HG02798 (cell line): Measurements from ENCODE around the gene GPR108.

Source experiments
- ATAC-seq: cut with Tn5 transposase; IDR thresholded peaks from one replicate; pipeline ENCODE4 v1.9.1; 2021; ENCODE audit warnings: mild to moderate bottlenecking; ENCODE audit not compliant: unreplicated experiment, poor library complexity

Gene GPR108

DNA sequence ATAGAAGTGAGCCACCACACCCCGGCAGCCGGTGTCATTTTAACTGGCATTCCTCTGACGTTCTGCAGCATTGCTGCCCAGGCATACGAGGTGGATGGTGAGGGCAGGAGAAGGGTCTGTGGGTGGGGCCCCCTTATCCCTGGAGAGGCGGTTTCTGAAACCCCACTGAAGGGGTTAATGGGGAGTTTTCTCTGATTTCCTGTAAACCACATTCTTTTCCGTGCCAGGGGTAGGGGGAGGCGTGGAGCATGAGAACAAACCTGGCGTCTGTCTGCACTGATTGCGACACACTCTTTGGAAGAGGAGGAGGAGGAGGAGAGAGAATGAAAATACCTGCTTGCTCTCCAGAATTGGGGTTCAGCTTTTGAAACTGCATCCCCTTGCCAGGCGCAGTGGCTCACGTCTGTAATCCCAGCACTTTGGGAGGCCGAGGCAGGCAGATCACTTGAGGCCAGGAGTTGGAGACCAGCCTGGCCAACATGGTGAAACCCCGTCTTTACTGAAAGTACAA lies 14.2 kb downstream of the GPR108 start:
- ATAC-seq = no peak

GRCh38 chr19:6721773-6722172 lies 15.6 kb downstream of the GPR108 start:
- ATAC-seq = no peak

DNA sequence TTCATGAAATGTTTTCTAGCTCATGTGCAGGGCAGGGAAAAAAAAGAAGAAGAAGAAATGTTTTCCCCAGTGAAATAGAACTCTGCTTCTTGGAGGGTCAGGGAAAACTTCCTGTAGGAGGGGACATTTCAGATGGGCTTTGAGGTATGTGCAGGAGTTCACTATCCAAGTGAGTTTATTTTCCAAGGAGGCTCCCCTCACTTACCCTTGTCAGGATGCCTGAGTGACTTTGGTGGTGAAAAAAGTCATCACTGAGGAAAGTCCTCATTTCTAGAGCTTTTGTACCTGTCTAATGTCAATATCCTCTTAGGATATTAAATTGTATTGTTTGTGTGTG lies 16.3 kb downstream of the GPR108 start:
- no peak for ATAC-seq

DNA sequence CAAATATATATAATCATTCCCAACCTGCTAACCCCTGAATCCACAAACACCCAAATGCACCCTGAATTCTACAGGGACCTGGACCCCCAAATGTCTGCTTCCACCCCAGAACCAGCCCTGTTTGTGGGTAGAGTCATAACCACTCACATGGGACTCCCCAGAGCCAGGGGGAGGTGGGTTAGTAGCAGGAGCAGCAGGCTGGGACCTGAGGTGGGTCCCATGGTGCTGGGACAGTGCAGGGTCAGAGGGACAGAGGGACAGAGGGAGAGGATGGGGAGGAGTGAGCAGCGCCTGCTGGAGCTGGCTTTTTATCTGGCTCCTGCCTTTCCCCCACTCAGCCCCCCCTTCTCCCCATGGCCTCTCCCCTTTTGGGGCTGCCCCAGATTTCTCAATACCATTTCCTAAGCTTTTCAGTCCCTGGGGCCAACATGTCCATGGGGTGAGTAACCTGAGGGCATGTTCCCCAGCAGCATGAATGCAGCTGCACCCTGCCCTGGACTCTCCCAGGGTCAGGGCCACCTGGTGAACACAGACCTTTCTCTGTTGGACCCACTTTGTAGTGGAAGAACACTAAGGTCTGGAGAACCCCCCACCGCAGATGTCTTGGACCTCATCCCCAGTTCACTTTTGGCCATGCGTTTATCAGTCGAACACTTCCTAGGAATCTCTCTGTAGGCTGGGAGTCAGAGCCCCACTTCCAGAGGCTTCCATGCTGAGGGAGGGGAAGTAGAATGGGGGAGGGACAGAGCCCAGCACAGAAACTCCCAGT lies 16.8 kb downstream of the GPR108 start, which contains the start of gene C3:
C3 (minus strand) TSS at position 282 of the 769 bp plus-strand sequence; CDS start at position 221, 61 bp downstream.
- no peak for ATAC-seq

- ATAC-seq = no peak
These were observed 17.4 kb downstream of the GPR108 start for GRCh38 chr19:6719992-6720368.

GRCh38 chr19:6719540-6719861 lies 17.9 kb downstream of the GPR108 start:
- no peak for ATAC-seq

GRCh38 chr19:6718741-6719539 lies 18.4 kb downstream of the GPR108 start:
- ATAC-seq = no peak

GRCh38 chr19:6718111-6718740 lies 19.2 kb downstream of the GPR108 start:
- ATAC-seq = no peak

GRCh38 chr19:6717441-6717971 lies 19.9 kb downstream of the GPR108 start:
- ATAC-seq = no peak

DNA sequence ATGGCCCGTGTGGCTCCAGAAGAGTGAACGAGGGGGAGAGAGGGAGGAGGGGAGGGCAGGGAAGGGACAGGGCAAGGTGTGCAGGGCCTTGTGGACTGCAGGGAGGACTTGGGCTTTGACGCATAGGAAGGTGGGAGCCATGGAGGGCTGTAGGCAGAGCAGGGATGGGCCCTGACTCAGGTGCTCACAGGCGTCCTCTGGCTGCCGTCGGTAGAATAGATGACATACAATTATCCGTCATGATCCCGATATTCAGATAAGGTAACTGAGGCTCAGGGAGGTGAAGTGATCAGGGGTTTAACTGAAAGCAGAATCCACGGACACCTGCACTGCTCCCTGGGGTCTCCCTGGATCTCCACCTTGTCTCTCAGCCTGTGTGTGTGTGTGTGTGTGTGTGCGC lies 20.3 kb downstream of the GPR108 start:
- ATAC-seq = no peak

GRCh38 chr19:6716610-6716970 lies 20.8 kb downstream of the GPR108 start:
- no peak for ATAC-seq

DNA sequence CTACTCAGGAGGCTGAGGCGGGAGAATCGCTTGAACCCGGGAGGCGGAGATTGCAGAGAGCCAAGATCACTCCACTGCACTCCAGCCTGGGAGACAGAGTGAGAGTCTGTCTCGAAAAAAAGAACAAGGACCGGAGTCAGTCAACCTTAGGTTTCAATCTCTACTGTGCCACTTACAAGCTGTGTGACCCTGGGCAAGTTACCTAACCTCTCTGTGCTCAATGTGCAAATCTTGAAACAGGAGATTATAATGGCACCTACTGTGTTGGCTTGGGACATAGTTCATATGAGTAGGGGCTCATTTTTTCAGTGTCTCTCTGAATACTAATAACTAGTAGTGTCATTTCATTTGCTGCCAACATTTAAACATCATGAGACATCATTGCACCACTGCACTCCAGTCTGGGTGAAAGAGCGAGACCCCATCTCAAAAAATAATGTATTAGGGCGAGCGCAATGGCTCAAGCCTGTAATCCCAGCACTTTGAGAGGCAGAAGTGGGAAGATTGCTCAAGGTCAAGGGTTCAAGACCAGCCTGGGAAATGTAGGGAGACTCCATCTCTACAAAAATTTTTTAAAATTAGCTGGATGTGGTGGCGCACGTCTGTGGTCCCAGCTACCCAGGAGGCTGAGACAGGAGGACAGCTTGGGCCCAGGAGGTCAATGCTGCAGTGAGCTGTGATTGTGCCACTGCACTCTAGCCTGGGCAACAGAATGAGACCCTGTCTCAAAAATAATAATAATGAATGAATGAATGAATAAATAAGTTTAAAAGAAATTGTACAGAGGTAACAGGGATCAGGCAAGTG lies 22.4 kb downstream of the GPR108 start:
- ATAC-seq = no peak

- no peak for ATAC-seq
These were observed 23.3 kb downstream of the GPR108 start for GRCh38 chr19:6713773-6714692.

- ATAC-seq = no peak
These were observed 24.4 kb downstream of the GPR108 start for GRCh38 chr19:6712692-6713670.

DNA sequence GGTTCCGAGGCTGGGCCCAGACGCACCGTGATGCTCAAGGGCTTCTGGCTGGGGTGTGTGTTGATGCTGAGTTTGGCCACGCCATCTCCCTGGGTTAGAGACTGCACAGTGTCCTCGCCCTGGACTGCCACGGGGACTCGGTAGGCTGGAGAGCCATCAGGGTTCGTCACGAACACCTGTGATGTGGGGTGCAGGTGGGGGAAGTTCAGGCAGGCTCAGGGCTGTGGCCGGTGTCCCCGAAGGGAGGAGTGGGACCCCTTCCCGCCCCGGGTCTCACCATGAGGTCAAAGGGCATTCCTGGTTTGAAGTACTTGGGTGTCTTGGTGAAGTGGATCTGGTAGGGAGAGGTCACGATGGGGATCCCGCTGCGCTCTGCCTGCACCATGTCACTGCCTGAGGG lies 25.1 kb downstream of the GPR108 start:
- ATAC-seq = no peak

DNA sequence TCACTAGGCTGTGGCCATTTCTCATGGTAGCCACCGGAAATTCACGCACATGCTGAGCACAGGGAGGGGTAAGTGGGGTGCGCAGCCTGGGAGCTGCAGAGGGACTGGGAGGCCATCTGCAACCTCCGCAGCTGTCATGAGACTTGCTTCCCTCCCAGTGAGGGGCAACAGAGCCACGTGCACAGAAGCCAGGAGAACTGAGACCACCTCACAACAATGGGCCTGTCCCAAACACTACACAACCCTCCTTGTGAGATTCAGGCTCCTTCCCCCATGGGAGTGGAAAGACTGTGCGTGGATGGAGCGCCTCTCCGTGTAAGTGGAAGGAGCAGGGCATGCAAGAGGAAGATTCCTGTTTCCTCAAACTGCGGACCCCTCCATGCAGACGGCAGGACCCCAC lies 25.8 kb downstream of the GPR108 start:
- no peak for ATAC-seq

DNA sequence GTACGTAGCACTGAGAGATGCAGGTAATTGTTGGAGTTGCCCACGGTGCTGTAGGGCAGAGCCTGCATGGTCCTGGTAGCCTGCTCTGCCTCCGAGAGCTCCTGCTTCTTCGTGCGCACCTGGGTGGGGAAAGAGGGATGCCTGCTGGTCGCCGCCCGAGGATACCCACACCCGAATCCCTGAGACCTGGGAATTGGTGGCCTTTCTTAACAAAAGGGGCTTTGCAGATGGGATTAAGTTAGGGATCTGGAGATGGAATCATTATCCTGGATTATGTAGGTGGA lies 26.4 kb downstream of the GPR108 start:
- ATAC-seq = no peak
